Measurements from ENCODE around the gene FAM120C. TPM values are rescaled to one million over a fixed set of nuclear protein-coding genes. Genes with fewer than 3 reads are reported as not detected.

The FAM120C gene
- total and polyA plus RNA-seq, 2 donors from 2014 or later = 4.2 to 16.4 TPM

DNA sequence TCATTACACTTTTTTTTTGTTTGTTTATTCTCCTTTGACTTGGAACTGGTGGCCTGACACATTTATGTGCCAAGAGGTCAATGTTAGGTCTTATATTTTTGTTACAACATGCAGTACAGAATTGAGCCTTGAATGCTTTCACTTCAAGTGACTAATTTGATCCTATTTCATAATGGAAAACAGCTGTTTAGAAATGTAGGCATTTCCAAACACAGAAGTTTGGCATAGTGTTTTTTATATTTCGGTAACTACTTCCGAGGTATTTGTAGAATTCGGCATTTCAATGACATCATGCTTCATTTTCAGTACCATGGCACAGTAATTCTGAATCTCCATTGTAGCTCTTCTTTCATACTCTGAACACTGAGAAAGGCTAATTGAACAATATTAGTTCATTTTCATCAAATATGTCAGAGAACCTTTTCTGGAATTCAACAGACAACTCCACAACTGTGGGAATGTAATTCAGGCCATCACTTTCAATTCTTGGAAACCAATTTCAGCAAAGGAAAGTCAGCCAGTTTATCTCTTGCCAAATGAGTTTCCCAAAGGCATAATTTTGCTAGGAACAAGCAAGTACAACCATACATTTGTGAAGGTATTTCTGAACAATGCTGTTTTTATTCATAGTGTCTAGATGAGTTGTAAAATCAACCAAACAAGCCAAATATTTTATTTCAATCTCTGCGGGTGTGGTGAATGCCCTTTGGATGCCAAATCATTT, 11.4 kb downstream of the FAM120C start:
- FAIRE-seq (no peak), DNase-seq (no peak)
- H3K9me3 ChIP-seq (ENCODE audit: control insufficient read depth in 2 of 3, insufficient read depth in 1 of 3, low read length in 3 of 3) = no peaks in the 10 kb centered on the region
- TF ChIP-seq, protein P1, sequence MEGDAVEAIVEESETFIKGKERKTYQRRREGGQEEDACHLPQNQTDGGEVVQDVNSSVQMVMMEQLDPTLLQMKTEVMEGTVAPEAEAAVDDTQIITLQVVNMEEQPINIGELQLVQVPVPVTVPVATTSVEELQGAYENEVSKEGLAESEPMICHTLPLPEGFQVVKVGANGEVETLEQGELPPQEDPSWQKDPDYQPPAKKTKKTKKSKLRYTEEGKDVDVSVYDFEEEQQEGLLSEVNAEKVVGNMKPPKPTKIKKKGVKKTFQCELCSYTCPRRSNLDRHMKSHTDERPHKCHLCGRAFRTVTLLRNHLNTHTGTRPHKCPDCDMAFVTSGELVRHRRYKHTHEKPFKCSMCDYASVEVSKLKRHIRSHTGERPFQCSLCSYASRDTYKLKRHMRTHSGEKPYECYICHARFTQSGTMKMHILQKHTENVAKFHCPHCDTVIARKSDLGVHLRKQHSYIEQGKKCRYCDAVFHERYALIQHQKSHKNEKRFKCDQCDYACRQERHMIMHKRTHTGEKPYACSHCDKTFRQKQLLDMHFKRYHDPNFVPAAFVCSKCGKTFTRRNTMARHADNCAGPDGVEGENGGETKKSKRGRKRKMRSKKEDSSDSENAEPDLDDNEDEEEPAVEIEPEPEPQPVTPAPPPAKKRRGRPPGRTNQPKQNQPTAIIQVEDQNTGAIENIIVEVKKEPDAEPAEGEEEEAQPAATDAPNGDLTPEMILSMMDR (IDR thresholded peaks at IDR 0.05; ENCODE audit: borderline replicate concordance, extremely low read depth, insufficient read depth) = no peak
- H3K4me3 ChIP-seq (ENCODE audit: low read length in 3 of 3) = no peak overlapping the region
- no peaks in the 10 kb centered on the region for H3K4me1 ChIP-seq (ENCODE audit: control insufficient read depth in 2 of 3, insufficient read depth in 2 of 3, low read depth in 1 of 3, low read length in 3 of 3)
- H3K27me3 ChIP-seq (ENCODE audit: control insufficient read depth, insufficient read depth, low read length) = no peaks in the 10 kb centered on the region
- H3K36me3 ChIP-seq (ENCODE audit: control insufficient read depth in 2 of 3, insufficient read depth in 3 of 3, low read length in 3 of 3) = peaks cover 0 to 2% (median 0%) of the 10 kb centered on the region in 3 donors
- intact Hi-C loops (cut with DNase I) = no loop called here
- no peak overlapping the region for H3K27ac ChIP-seq (ENCODE audit: low read depth in 2 of 2, low read length in 2 of 2)
- H3K9ac ChIP-seq (ENCODE audit: low read length in 3 of 3) = no peak overlapping the region

DNA sequence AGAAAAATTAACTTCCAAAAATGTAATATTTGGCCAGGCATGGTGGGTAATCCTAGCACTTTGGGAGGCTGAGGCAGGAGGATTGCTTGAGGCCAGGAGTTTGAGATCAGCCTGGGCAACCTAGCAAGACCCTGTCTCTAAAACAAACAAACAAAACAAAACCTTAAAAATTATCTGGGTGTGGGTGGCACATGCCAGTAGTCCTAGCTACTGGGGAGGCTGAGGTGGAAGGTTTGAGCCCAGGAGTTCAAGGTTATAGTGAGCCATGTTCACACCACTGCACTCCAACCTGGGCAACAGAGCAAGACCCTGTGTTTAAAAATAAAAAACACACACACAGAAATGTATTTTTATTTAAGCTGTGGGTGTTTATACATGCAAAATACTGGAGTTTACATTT, 12.0 kb downstream of the FAM120C start:
- DNase-seq (no peak), FAIRE-seq (peak; percentile 71)
- H3K4me3 ChIP-seq (ENCODE audit: low read length in 3 of 3) = no peak overlapping the region
- no peaks in the 10 kb centered on the region for H3K4me1 ChIP-seq (ENCODE audit: control insufficient read depth in 2 of 3, insufficient read depth in 2 of 3, low read depth in 1 of 3, low read length in 3 of 3)
- intact Hi-C loops (cut with DNase I) = no loop called here
- no peaks in the 10 kb centered on the region for H3K9me3 ChIP-seq (ENCODE audit: control insufficient read depth in 2 of 3, insufficient read depth in 1 of 3, low read length in 3 of 3)
- no peaks in the 10 kb centered on the region for H3K27me3 ChIP-seq (ENCODE audit: control insufficient read depth, insufficient read depth, low read length)
- TF ChIP-seq, protein P1 (IDR thresholded peaks at IDR 0.05; ENCODE audit: borderline replicate concordance, extremely low read depth, insufficient read depth) = no peak
- no peak overlapping the region for H3K27ac ChIP-seq (ENCODE audit: low read depth in 2 of 2, low read length in 2 of 2)
- H3K36me3 ChIP-seq (ENCODE audit: control insufficient read depth in 2 of 3, insufficient read depth in 3 of 3, low read length in 3 of 3) = peaks cover 0 to 2% (median 0%) of the 10 kb centered on the region in 3 donors
- no peak overlapping the region for H3K9ac ChIP-seq (ENCODE audit: low read length in 3 of 3)

DNA sequence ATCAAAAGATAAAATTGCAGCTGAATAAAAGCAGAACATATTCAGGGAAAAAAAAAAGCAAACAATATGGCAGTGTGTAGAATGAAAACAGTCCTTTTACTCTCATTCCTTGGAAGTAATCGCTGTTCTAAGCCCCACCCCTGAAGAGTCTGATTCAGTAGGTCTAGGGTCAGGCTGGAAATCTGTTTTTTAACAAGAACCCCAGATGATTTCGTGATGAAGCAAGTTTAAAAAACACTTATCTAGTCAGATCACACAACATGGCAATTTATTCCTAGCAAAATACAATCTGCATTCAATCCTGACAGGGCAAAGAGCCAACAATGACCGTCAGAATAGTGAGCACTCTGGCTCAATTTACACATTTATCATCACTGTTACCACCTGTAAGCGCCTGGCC, 16.1 kb downstream of the FAM120C start:
- Histone ChIP-seq H3K4me1 (ENCODE audit: control insufficient read depth in 2 of 3, insufficient read depth in 2 of 3, low read depth in 1 of 3, low read length in 3 of 3) (no peaks in the 10 kb centered on the region), H3K36me3 (ENCODE audit: control insufficient read depth in 2 of 3, insufficient read depth in 3 of 3, low read length in 3 of 3) (no peaks in the 10 kb centered on the region), H3K27me3 (ENCODE audit: control insufficient read depth, insufficient read depth, low read length) (no peaks in the 10 kb centered on the region), H3K9ac (ENCODE audit: low read length in 3 of 3) (no peak overlapping the region), H3K27ac (ENCODE audit: low read depth in 2 of 2, low read length in 2 of 2) (no peak overlapping the region), H3K4me3 (ENCODE audit: low read length in 3 of 3) (no peak overlapping the region), H3K9me3 (ENCODE audit: control insufficient read depth in 2 of 3, insufficient read depth in 1 of 3, low read length in 3 of 3) (no peaks in the 10 kb centered on the region)
- intact Hi-C loops (cut with DNase I) = no loop called here
- no peak for DNase-seq
- no peak for FAIRE-seq
- TF ChIP-seq, protein P1 (IDR thresholded peaks at IDR 0.05; ENCODE audit: borderline replicate concordance, extremely low read depth, insufficient read depth) = no peak

Data from kidney (tissue), 14 donors.